ENCODE measurements around the gene OR5AL1. TPM values are rescaled to one million over a fixed set of nuclear protein-coding genes. Genes with fewer than 3 reads are reported as not detected.

OR5AL1 gene
- total RNA-seq, 2 experiments from 2014 or later: not detected

DNA sequence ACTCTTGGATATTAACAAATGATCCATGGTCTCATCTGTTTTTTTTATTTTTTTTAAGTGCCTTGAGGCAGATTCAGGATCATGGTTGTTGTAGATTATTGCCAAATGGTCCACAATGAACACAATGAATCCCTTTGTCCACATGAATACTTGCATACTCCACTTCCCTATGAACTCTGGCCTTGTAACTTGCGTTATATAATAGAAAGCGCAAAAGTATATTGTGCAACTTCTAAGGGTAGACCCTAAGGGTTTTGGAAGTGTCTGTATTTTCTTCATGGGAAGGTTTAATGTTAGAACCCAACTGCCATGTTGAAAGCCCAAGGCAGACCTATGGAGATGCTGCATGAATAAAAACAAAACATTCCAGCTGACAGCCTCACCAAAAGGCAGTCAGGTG, 8.1 kb upstream of the OR5AL1 start:
- intact Hi-C loops (cut with micrococcal nuclease): no loop called here
- DNase-seq (no peak), ATAC-seq (no peak)
- H3K4me1 Mint-ChIP-seq (ENCODE audit: low read depth): no peaks in the 10 kb centered on the region
- TF ChIP-seq, protein P1, sequence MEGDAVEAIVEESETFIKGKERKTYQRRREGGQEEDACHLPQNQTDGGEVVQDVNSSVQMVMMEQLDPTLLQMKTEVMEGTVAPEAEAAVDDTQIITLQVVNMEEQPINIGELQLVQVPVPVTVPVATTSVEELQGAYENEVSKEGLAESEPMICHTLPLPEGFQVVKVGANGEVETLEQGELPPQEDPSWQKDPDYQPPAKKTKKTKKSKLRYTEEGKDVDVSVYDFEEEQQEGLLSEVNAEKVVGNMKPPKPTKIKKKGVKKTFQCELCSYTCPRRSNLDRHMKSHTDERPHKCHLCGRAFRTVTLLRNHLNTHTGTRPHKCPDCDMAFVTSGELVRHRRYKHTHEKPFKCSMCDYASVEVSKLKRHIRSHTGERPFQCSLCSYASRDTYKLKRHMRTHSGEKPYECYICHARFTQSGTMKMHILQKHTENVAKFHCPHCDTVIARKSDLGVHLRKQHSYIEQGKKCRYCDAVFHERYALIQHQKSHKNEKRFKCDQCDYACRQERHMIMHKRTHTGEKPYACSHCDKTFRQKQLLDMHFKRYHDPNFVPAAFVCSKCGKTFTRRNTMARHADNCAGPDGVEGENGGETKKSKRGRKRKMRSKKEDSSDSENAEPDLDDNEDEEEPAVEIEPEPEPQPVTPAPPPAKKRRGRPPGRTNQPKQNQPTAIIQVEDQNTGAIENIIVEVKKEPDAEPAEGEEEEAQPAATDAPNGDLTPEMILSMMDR (IDR thresholded peaks at IDR 0.05): no peak
- H3K9me3 Mint-ChIP-seq: peaks cover 37% of the 10 kb centered on the region
- H3K36me3 Mint-ChIP-seq (ENCODE audit: low read depth): no peaks in the 10 kb centered on the region
- no peaks in the 10 kb centered on the region for H3K27me3 Mint-ChIP-seq
- CTCF ChIA-PET: no interaction called here
- no peak overlapping the region for H3K4me3 Mint-ChIP-seq
- H3K27ac Mint-ChIP-seq: no peak overlapping the region
- POLR2A ChIA-PET: no interaction called here

DNA sequence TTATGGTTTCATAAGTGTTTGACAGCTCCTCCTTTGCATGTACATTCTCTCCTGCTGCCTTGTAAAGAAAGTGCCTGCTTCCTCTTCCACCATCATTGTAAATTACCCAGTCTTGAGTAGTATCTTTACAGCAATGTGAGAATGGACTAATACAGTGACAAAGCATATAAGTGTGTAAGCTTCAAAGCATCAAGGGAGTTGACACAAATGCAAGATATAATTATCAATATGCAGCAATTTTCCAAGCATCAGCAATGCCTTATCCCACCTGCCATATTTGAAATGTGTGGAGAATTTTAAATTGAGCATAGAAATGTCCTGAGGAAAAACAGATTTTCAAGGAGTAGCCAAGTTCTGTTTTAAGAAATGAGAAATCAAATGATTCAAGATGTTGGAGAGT, 1.7 kb upstream of the OR5AL1 start:
- Mint-ChIP-seq H3K9me3 (peaks cover 32% of the 10 kb centered on the region), H3K4me3 (no peak overlapping the region), H3K27ac (no peak overlapping the region), H3K27me3 (no peaks in the 10 kb centered on the region), H3K4me1 (ENCODE audit: low read depth) (no peaks in the 10 kb centered on the region), H3K36me3 (ENCODE audit: low read depth) (no peaks in the 10 kb centered on the region)
- no peak for DNase-seq
- ChIA-PET POLR2A (no interaction called here), CTCF (no interaction called here)
- TF ChIP-seq, protein P1 (IDR thresholded peaks at IDR 0.05): no peak
- intact Hi-C loops (cut with micrococcal nuclease): no loop called here
- no peak for ATAC-seq

DNA sequence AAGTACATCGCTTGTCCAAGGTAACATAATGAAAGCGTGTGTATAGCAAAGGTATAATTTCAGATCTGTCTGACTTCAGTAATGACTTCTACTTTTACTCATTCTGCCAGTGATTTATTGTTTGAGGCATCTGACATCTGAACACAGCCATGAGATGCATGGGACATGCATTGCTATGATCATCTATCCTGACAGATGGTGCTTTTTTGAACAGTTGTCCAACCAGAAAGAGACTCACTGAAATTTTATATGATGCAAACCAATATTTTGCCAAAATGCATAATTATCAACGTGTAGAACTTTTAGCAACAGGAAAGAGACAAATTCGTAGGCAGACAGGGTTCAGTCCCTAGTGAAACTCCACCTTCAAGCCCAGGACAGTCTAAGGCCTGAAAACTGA, 41.0 kb downstream of the OR5AL1 start:
- Mint-ChIP-seq H3K4me3 (no peak overlapping the region), H3K27me3 (no peaks in the 10 kb centered on the region), H3K9me3 (peaks cover 16% of the 10 kb centered on the region), H3K27ac (no peak overlapping the region), H3K36me3 (ENCODE audit: low read depth) (no peaks in the 10 kb centered on the region), H3K4me1 (ENCODE audit: low read depth) (no peaks in the 10 kb centered on the region)
- DNase-seq (no peak), ATAC-seq (no peak)
- intact Hi-C loops (cut with micrococcal nuclease): no loop called here
- ChIA-PET POLR2A (no interaction called here), CTCF (no interaction called here)
- TF ChIP-seq, protein P1 (IDR thresholded peaks at IDR 0.05): no peak

DNA sequence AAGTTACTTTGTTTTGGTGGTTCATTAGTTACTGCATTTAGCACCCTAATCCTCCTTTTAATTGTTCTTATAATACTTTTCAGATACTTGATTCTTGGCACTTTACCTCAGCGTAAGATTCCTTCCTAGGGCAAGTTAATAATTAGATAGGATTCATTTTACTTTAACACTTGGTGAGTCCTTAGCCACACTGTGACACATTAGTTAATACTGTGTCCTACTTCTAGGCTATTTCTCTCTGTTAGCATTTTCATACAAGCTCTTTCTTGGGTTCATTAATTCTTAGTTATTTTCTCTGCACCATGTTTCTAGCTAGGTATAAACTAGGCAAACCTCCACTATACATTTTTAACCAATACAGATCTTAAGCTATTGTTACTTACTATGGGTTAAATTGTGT, 44.6 kb downstream of the OR5AL1 start:
- TF ChIP-seq, protein P1 (IDR thresholded peaks at IDR 0.05): no peak
- CTCF ChIA-PET: no interaction called here
- peaks cover 11% of the 10 kb centered on the region for H3K9me3 Mint-ChIP-seq
- intact Hi-C loops (cut with micrococcal nuclease): no loop called here
- no peaks in the 10 kb centered on the region for H3K27me3 Mint-ChIP-seq
- no peak overlapping the region for H3K27ac Mint-ChIP-seq
- ATAC-seq: no peak
- POLR2A ChIA-PET: no interaction called here
- no peaks in the 10 kb centered on the region for H3K4me1 Mint-ChIP-seq (ENCODE audit: low read depth)
- no peaks in the 10 kb centered on the region for H3K36me3 Mint-ChIP-seq (ENCODE audit: low read depth)
- no peak for DNase-seq
- H3K4me3 Mint-ChIP-seq: no peak overlapping the region

Other genes with a start within 250 kb of the OR5AL1 start
- not detected for gene OR5J2, start 236.1 kb upstream of the OR5AL1 start, total RNA-seq
- gene OR5T2, start 178.4 kb upstream of the OR5AL1 start, total RNA-seq: not detected
- not detected for gene OR5T3, start 160.4 kb upstream of the OR5AL1 start, total RNA-seq
- gene OR5T1, start 138.5 kb upstream of the OR5AL1 start, total RNA-seq: not detected
- not detected for gene OR8H1, start 120.4 kb upstream of the OR5AL1 start, total RNA-seq
- gene OR8K3, start 97.6 kb upstream of the OR5AL1 start, total RNA-seq: not detected
- not detected for gene OR8K1, start 66.7 kb upstream of the OR5AL1 start, total RNA-seq
- not detected for gene OR8J1, start 58.4 kb upstream of the OR5AL1 start, total RNA-seq
- not detected for gene OR8U1, start 37.1 kb upstream of the OR5AL1 start, total RNA-seq
- not detected for gene OR5M3, start 60.7 kb downstream of the OR5AL1 start, total RNA-seq
- not detected for gene OR5M8, start 78.7 kb downstream of the OR5AL1 start, total RNA-seq
- not detected for gene OR5M11, start 130.6 kb downstream of the OR5AL1 start, total RNA-seq
- not detected for gene OR5M10, start 165.0 kb downstream of the OR5AL1 start, total RNA-seq
- not detected for gene OR5M1, start 202.2 kb downstream of the OR5AL1 start, total RNA-seq
- not detected for gene OR5AP2, start 229.7 kb downstream of the OR5AL1 start, total RNA-seq

All from activated CD8-positive, alpha-beta T cell treated with anti-CD3 and anti-CD28 coated beads for 36 hours (primary cell).